Spleen (tissue), 11 donors: Measurements from ENCODE around the gene FUT9. TPM values are rescaled to one million over a fixed set of nuclear protein-coding genes. Genes with fewer than 3 reads are reported as not detected.

Source experiments
- DNase-seq: peaks from one replicate; pipeline ENCODE4 v3.0.0-alpha.2; 2020
- H3K27ac ChIP-seq, 8 donors: fragments of 200-600 bp; sonication (generic) in 7 of 8; 1 replicate in 4 of 8; 2 replicates in 4 of 8; pipeline versions ENCODE4 v1.5.0 to v1.8.0; 2016 to 2021; ENCODE audit warnings: inconsistent platforms in 4 of 8, mild to moderate bottlenecking in 4 of 8, moderate library complexity in 1 of 8
- H3K27me3 ChIP-seq, 7 donors: fragments of 200-600 bp; sonication (generic) in 6 of 7; replicated peaks in 1 of 7; 1 replicate in 4 of 7; 2 replicates in 3 of 7; pipeline versions ENCODE4 v1.5.0 to v1.8.0; 2016 to 2021; ENCODE audit warnings: inconsistent platforms in 3 of 7, mild to moderate bottlenecking in 1 of 7
- H3K36me3 ChIP-seq, 6 donors: fragments of 200-600 bp; sonication (generic) in 5 of 6; 1 replicate in 4 of 6; 2 replicates in 2 of 6; pipeline versions ENCODE4 v1.5.0 to v1.8.0; 2016 to 2021; ENCODE audit warnings: inconsistent platforms in 2 of 6
- H3K4me1 ChIP-seq, 6 donors: fragments of 200-600 bp; sonication (generic) in 5 of 6; 1 replicate in 3 of 6; 2 replicates in 3 of 6; pipeline versions ENCODE4 v1.5.0 to v1.8.0; 2016 to 2021; ENCODE audit warnings: inconsistent platforms in 3 of 6
- H3K4me3 ChIP-seq, 8 donors: fragments of 200-600 bp; sonication (generic) in 7 of 8; 1 replicate in 4 of 8; 2 replicates in 4 of 8; pipeline versions ENCODE4 v1.5.0 to v1.8.0; 2016 to 2021; ENCODE audit warnings: inconsistent platforms in 4 of 8, mild to moderate bottlenecking in 4 of 8, moderate library complexity in 2 of 8
- H3K9me3 ChIP-seq, 8 donors: fragments of 200-600 bp; sonication (generic) in 7 of 8; 1 replicate in 4 of 8; 2 replicates in 4 of 8; pipeline versions ENCODE4 v1.5.0 to v1.8.0; 2016 to 2021; ENCODE audit warnings: inconsistent platforms in 4 of 8
- POLR2A ChIP-seq, 3 donors: fragments of 450-650 bp; IDR thresholded peaks; one replicate each; pipeline ENCODE4 v1.5.1; 2017; ENCODE audit warnings: antibody characterized with exemption in 3 of 3, mild to moderate bottlenecking in 1 of 3
- POLR2AphosphoS5 ChIP-seq, 3 donors: sonication (generic); formaldehyde crosslinking; IDR thresholded peaks; one replicate each; pipeline ENCODE4 v1.5.1; 2017; ENCODE audit warnings: antibody characterized with exemption in 3 of 3
- WGBS, 5 donors: extraction: QIAGEN DNeasy Blood & Tissue Kit in 3 of 5; methylation state at CpG; one replicate each; pipeline versions ENCODE4 v1.1.5 to v1.1.7; 2013 to 2018; 5-methylcytosine and 5-hydroxymethylcytosine counted together
- intact Hi-C: fragments of 100-400 bp; cut with DNase I; formaldehyde crosslinking; loops from one replicate; pipeline ENCODE4 v1.15.0; 2023; ENCODE audit warnings: low total_unique reads
- polyA plus RNA-seq, 3 donors: library from polyadenylated mRNA; stranded (reverse); fragments of 200-250 nt; gene quantifications; one replicate each; pipeline ENCODE4 v1.2.1, GENCODE V29; 2013
- total RNA-seq, 7 donors: library from RNA; depleted of rRNA in 3 of 7; stranded (reverse); fragments of >200 nt in 3 of 7; fragmentation: NEBNext Ultra II Directional in 4 of 7; extraction: Animal tissue kit (Norgen Biotek cat#: 25700) in 4 of 7; gene quantifications; one replicate each; pipeline versions ENCODE4 v1.1.0 to v1.2.1, GENCODE V29; 2016 to 2021
- TF ChIP-seq, protein P1 (sequence below), 11 experiments: fragments of 200-600 bp in 7 of 11; fragments of 450-650 bp in 4 of 11; sonication (generic) in 4 of 11; IDR thresholded peaks in 8 of 11; conservative IDR thresholded peaks in 3 of 11; 1 replicate in 7 of 11; 2 replicates in 4 of 11; pipeline versions ENCODE4 v1.4.0 to v1.8.0; 2016 to 2021; ENCODE audit warnings: antibody characterized with exemption in 11 of 11, inconsistent platforms in 4 of 11, mild to moderate bottlenecking in 1 of 11
- donor health status: healthy with polysubstance abuse.
- donor health status: DM: no; HTN: no; CAD: no; lungs with moderate emphysema.
- donor health status: DM: no; HTN: no; CAD: no.
- donor health status: Bipolar disorder and iron deficiency.
- donor health status: healthy.
- donor health status: DM: no; HTN: no; CAD: no.
- donor health status: DM: yes; HTN: yes; CAD: no.

Gene FUT9
- total and polyA plus RNA-seq, 10 donors, result under 0.01 TPM; not detected in 9

DNA sequence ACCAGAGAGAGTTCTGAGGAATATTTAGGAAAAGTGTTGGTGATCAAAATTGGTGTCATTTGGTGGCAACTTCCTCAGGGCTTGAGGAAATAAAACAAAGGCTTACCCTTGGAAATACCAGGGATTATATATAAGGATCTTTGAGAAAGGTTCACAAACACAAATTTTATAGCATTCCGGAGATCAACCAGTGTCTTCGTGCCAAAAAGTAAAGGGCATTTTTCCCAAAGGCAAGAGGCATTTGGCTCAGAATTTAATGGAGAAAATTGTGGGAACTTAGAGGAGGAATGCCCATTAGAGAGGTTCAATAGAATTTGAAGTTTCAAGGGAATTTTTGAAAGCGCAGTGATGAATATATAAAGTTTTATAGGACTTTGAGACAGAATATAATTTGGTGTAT lies 179.5 kb downstream of the FUT9 start:
- no peak for DNase-seq
- H3K9me3 ChIP-seq, result peaks cover 0 to 4% (median 0%) of the 10 kb centered on the region in 8 donors
- no peak overlapping the region for H3K27ac ChIP-seq
- no peaks in the 10 kb centered on the region for H3K36me3 ChIP-seq
- intact Hi-C loops, result no loop called here
- WGBS, 5 donors, result 86 to 92% (median 89%) methylated on average over 3 of the region's 3 CpGs
- H3K27me3 ChIP-seq, result no peaks in the 10 kb centered on the region
- H3K4me1 ChIP-seq, result no peaks in the 10 kb centered on the region
- TF ChIP-seq, protein P1, sequence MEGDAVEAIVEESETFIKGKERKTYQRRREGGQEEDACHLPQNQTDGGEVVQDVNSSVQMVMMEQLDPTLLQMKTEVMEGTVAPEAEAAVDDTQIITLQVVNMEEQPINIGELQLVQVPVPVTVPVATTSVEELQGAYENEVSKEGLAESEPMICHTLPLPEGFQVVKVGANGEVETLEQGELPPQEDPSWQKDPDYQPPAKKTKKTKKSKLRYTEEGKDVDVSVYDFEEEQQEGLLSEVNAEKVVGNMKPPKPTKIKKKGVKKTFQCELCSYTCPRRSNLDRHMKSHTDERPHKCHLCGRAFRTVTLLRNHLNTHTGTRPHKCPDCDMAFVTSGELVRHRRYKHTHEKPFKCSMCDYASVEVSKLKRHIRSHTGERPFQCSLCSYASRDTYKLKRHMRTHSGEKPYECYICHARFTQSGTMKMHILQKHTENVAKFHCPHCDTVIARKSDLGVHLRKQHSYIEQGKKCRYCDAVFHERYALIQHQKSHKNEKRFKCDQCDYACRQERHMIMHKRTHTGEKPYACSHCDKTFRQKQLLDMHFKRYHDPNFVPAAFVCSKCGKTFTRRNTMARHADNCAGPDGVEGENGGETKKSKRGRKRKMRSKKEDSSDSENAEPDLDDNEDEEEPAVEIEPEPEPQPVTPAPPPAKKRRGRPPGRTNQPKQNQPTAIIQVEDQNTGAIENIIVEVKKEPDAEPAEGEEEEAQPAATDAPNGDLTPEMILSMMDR (IDR thresholded peaks at IDR 0.05 in 8 of 11, conservative IDR thresholded peaks at IDR 0.05 in 3 of 11), result no peak
- no peak for TF ChIP-seq POLR2A (IDR thresholded peaks at IDR 0.05)
- TF ChIP-seq POLR2AphosphoS5 (IDR thresholded peaks at IDR 0.05), result no peak
- H3K4me3 ChIP-seq, result no peak overlapping the region

DNA sequence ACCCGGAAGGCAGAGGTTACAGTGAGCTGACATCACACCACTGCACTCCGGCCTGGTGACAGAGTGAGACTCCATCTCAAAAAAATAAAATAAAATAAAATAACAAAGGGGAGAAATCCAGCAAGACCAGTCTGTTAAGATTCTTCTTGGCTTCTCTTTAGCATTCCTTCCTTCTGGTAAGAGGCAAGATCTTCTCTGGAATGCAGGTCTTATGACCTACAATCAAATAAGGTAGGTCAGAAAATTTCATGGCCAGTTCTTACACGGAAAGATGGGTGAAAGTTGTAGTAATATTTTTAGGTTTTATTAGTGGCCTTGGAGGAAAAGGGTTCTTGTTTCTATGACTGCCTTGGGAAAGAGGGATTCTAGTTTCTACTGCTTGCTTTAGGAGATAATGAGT lies 180.9 kb downstream of the FUT9 start:
- intact Hi-C loops, result no loop called here
- no peak for DNase-seq
- H3K36me3 ChIP-seq, result no peaks in the 10 kb centered on the region
- WGBS, 5 donors, result 37 to 71% (median 45%) methylated on average over 3 of the region's 3 CpGs
- no peak overlapping the region for H3K27ac ChIP-seq
- H3K4me1 ChIP-seq, result no peaks in the 10 kb centered on the region
- TF ChIP-seq, protein P1 (IDR thresholded peaks at IDR 0.05 in 8 of 11, conservative IDR thresholded peaks at IDR 0.05 in 3 of 11), result no peak
- TF ChIP-seq POLR2A (IDR thresholded peaks at IDR 0.05), result no peak
- no peaks in the 10 kb centered on the region for H3K27me3 ChIP-seq
- peaks cover 0 to 4% (median 0%) of the 10 kb centered on the region in 8 donors for H3K9me3 ChIP-seq
- no peak overlapping the region for H3K4me3 ChIP-seq

DNA sequence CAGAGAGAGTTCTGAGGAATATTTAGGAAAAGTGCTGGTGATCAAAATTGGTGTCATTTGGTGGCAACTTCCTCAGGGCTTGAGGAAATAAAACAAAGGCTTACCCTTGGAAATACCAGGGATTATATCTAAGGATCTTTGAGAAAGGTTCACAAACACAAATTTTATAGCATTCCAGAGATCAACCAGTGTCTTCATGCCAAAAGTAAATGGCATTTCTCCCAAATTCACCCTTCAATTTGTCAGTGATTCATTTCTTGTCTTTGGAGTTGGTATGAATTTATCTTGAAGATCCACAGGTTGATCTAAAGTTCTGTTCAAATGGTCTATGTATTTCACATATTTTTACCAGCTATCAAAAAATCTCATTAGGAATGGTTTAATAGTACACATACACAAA lies 181.5 kb downstream of the FUT9 start:
- no peaks in the 10 kb centered on the region for H3K27me3 ChIP-seq
- no peak for DNase-seq
- intact Hi-C loops, result no loop called here
- no peaks in the 10 kb centered on the region for H3K4me1 ChIP-seq
- H3K36me3 ChIP-seq, result no peaks in the 10 kb centered on the region
- H3K4me3 ChIP-seq, result no peak overlapping the region
- no peak overlapping the region for H3K27ac ChIP-seq
- H3K9me3 ChIP-seq, result peaks cover 0 to 4% (median 0%) of the 10 kb centered on the region in 8 donors
- no peak for TF ChIP-seq POLR2A (IDR thresholded peaks at IDR 0.05)
- TF ChIP-seq, protein P1 (IDR thresholded peaks at IDR 0.05 in 8 of 11, conservative IDR thresholded peaks at IDR 0.05 in 3 of 11), result no peak
- TF ChIP-seq POLR2AphosphoS5 (IDR thresholded peaks at IDR 0.05), result no peak

DNA sequence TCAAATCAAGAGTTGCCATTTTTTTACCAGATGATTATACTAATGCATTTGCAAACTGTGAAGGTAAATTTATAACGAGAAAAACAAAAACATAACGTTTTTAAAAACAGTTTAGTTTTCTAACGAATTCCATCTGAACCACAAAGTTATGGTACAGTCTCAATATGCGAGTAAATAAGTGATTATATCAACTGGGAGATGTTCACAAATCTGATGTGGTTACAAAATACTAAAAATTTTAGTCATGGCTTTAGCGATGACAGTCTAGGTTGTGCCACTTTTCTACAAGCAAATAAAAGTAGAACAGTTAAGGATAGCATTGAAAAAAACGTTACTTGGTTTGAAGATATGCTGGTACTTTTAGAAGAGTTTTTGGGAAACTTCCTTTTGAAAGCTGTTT lies 186.8 kb downstream of the FUT9 start:
- 72 to 87% (median 76%) methylated on average over 6 of the region's 6 CpGs for WGBS, 5 donors
- no peaks in the 10 kb centered on the region for H3K36me3 ChIP-seq
- H3K27ac ChIP-seq, result no peak overlapping the region
- no peaks in the 10 kb centered on the region for H3K27me3 ChIP-seq
- no peaks in the 10 kb centered on the region for H3K4me1 ChIP-seq
- no peak for DNase-seq
- no peak overlapping the region for H3K4me3 ChIP-seq
- H3K9me3 ChIP-seq, result no peaks in the 10 kb centered on the region
- no peak for TF ChIP-seq POLR2AphosphoS5 (IDR thresholded peaks at IDR 0.05)
- TF ChIP-seq, protein P1 (IDR thresholded peaks at IDR 0.05 in 8 of 11, conservative IDR thresholded peaks at IDR 0.05 in 3 of 11), result no peak
- TF ChIP-seq POLR2A (IDR thresholded peaks at IDR 0.05), result no peak
- intact Hi-C loops, result no loop called here
